Lung microvascular endothelial cell (primary cell): ENCODE data around the gene NKD1. TPM values are rescaled to one million over a fixed set of nuclear protein-coding genes. Genes with fewer than 3 reads are reported as not detected.
"Not testable (repeated sequence)": the region's sequence is repeated elsewhere in the genome, so short reads cannot be mapped to it uniquely, and the experiment has no call there.

Experiments
- DNase-seq, 2 donors: peaks; one replicate each; pipeline versions ENCODE4 v3.0.0 to v3.0.0-alpha.2; 2010; ENCODE audit warnings: low read depth in 2 of 2
- total RNA-seq: library from RNA; depleted of rRNA; stranded (reverse); fragments of >200 nt; gene quantifications from 2 replicates; pipeline ENCODE4 v1.2.1, GENCODE V29; 2014

Gene NKD1
- under 0.01 TPM in 2 replicates for total RNA-seq

GRCh38 chr16:50548125-50548908 is at the start of gene NKD1:
Gene NKD1, plus strand, starts transcription at chr16:50548396. Its CDS starts 158 bp downstream, at chr16:50548554.
- DNase-seq = peak; percentile 46 to 64

- no peak for DNase-seq
Observed at GRCh38 chr16:50498431-50499155, 49.6 kb upstream of the NKD1 start.

- DNase-seq = no peak
Observed at GRCh38 chr16:50499254-50499653, 48.9 kb upstream of the NKD1 start.

GRCh38 chr16:50500171-50500874 is 47.9 kb upstream of the NKD1 start:
- no peak for DNase-seq

- no peak for DNase-seq
Observed at GRCh38 chr16:50501251-50501650, 46.9 kb upstream of the NKD1 start.

- no peak for DNase-seq
Observed at GRCh38 chr16:50501986-50502615, 46.1 kb upstream of the NKD1 start.

GRCh38 chr16:50502616-50503011 is 45.6 kb upstream of the NKD1 start:
- peak in 1 of 2 donors; percentile 58 for DNase-seq

- DNase-seq = not testable (repeated sequence)
Observed at GRCh38 chr16:50503868-50504531, 44.2 kb upstream of the NKD1 start.

GRCh38 chr16:50505115-50505514 is 43.1 kb upstream of the NKD1 start:
- DNase-seq = no peak

GRCh38 chr16:50505714-50506542 is 42.3 kb upstream of the NKD1 start:
- DNase-seq = no peak

GRCh38 chr16:50506543-50506937 is 41.7 kb upstream of the NKD1 start:
- no peak for DNase-seq

- no peak for DNase-seq
Observed at GRCh38 chr16:50507397-50507796, 40.8 kb upstream of the NKD1 start.

GRCh38 chr16:50509521-50510341 is 38.5 kb upstream of the NKD1 start:
- peak; percentile 29 to 37 for DNase-seq

GRCh38 chr16:50515218-50515617 is 33.0 kb upstream of the NKD1 start:
- no peak for DNase-seq

- DNase-seq = no peak
Observed at GRCh38 chr16:50516401-50516800, 31.8 kb upstream of the NKD1 start.

- DNase-seq = no peak
Observed at GRCh38 chr16:50516890-50517289, 31.3 kb upstream of the NKD1 start.

GRCh38 chr16:50517450-50518252 is 30.5 kb upstream of the NKD1 start:
- DNase-seq = no peak

- DNase-seq = no peak
Observed at GRCh38 chr16:50519001-50519400, 29.2 kb upstream of the NKD1 start.

- DNase-seq = no peak
Observed at GRCh38 chr16:50519602-50520001, 28.6 kb upstream of the NKD1 start.
